Neuronal stem cell (in vitro differentiated cells): ENCODE results near the gene THAP12.
"Not testable (repeated sequence)": the region's sequence is repeated elsewhere in the genome, so short reads cannot be mapped to it uniquely, and the experiment has no call there.

Experiments
- DNase-seq: peaks from one replicate; pipeline ENCODE4 v3.0.0-alpha.2; 2013; ENCODE audit warnings: low spot score
- H2AFZ ChIP-seq: one replicate; pipeline ENCODE4 v1.6.1; 2013; ENCODE audit warnings: mild to moderate bottlenecking, low read length, inconsistent platforms
- H2AK5ac ChIP-seq: 2 replicates; pipeline ENCODE4 v1.6.1; 2013; ENCODE audit warnings: low read depth, mild to moderate bottlenecking, inconsistent platforms, low read length, moderate library complexity, mixed read lengths
- H2BK120ac ChIP-seq: 2 replicates; pipeline ENCODE4 v1.6.1; 2013; ENCODE audit warnings: low read depth, mild to moderate bottlenecking, inconsistent platforms, low read length, moderate library complexity, mixed read lengths
- H2BK12ac ChIP-seq: one replicate; pipeline ENCODE4 v1.6.1; 2013; ENCODE audit warnings: low read length, inconsistent platforms
- H2BK15ac ChIP-seq: 2 replicates; pipeline ENCODE4 v1.6.1; 2013; ENCODE audit warnings: mild to moderate bottlenecking, low read length, inconsistent platforms, mixed read lengths
- H2BK5ac ChIP-seq: one replicate; pipeline ENCODE4 v1.6.1; 2013; ENCODE audit warnings: inconsistent platforms, mild to moderate bottlenecking, low read length, moderate library complexity
- H3K14ac ChIP-seq: one replicate; pipeline ENCODE4 v1.6.1; 2013; ENCODE audit warnings: low read length, inconsistent platforms
- H3K18ac ChIP-seq: 2 replicates; pipeline ENCODE4 v1.6.1; 2013; ENCODE audit warnings: low read length, inconsistent platforms
- H3K23ac ChIP-seq: 2 replicates; pipeline ENCODE4 v1.6.1; 2013; ENCODE audit warnings: low read depth, mild to moderate bottlenecking, mixed read lengths, low read length, inconsistent platforms; ENCODE audit not compliant: poor library complexity
- H3K27ac ChIP-seq: replicated peaks from 3 replicates; pipeline ENCODE4 v1.5.1; 2013; ENCODE audit warnings: low read length, inconsistent platforms
- H3K27me3 ChIP-seq, 3 experiments: 2 replicates each; pipeline ENCODE4 v1.6.1; 2013; ENCODE audit warnings: low read length in 3 of 3, mild to moderate bottlenecking in 2 of 3, inconsistent platforms in 1 of 3, low read depth in 1 of 3, mixed read lengths in 1 of 3, moderate library complexity in 1 of 3; ENCODE audit not compliant: control insufficient read depth in 3 of 3, insufficient read depth in 3 of 3
- H3K36me3 ChIP-seq, 2 donors: replicated peaks in 1 of 2; 2 replicates each; pipeline ENCODE4 v1.6.1; 2013; ENCODE audit warnings: low read length in 2 of 2; ENCODE audit not compliant: control insufficient read depth in 2 of 2, insufficient read depth in 2 of 2
- H3K4ac ChIP-seq: 2 replicates; pipeline ENCODE4 v1.6.1; 2013; ENCODE audit warnings: inconsistent platforms, mild to moderate bottlenecking, low read length, moderate library complexity
- H3K4me1 ChIP-seq, 2 donors: 1 replicate in 1 of 2; 2 replicates in 1 of 2; pipeline ENCODE4 v1.6.1; 2013; ENCODE audit warnings: low read length in 2 of 2, low read depth in 1 of 2; ENCODE audit not compliant: control insufficient read depth in 2 of 2, insufficient read depth in 1 of 2
- H3K4me2 ChIP-seq: one replicate; pipeline ENCODE4 v1.6.1; 2013; ENCODE audit warnings: mild to moderate bottlenecking, low read length, inconsistent platforms; ENCODE audit not compliant: insufficient read depth, poor library complexity, severe bottlenecking
- H3K4me3 ChIP-seq, 2 donors: 2 replicates each; pipeline ENCODE4 v1.5.1; 2013; ENCODE audit warnings: low read length in 2 of 2, mild to moderate bottlenecking in 2 of 2, inconsistent platforms in 1 of 2, moderate library complexity in 1 of 2
- H3K79me1 ChIP-seq: one replicate; pipeline ENCODE4 v1.6.1; 2013; ENCODE audit warnings: low read depth, mild to moderate bottlenecking, inconsistent platforms, low read length, moderate library complexity
- H3K9ac ChIP-seq: one replicate; pipeline ENCODE4 v1.6.1; 2013; ENCODE audit warnings: mild to moderate bottlenecking, low read depth, low read length, inconsistent platforms; ENCODE audit not compliant: poor library complexity
- H3K9me3 ChIP-seq, 2 donors: replicated peaks in 1 of 2; 2 replicates each; pipeline versions ENCODE3 to v1.6.1; 2013; ENCODE audit warnings: low read length in 2 of 2, mild to moderate bottlenecking in 2 of 2, inconsistent platforms in 1 of 2, low read depth in 1 of 2, mixed read lengths in 1 of 2, moderate library complexity in 1 of 2; ENCODE audit not compliant: control insufficient read depth in 2 of 2, insufficient read depth in 1 of 2
- H4K8ac ChIP-seq: one replicate; pipeline ENCODE4 v1.6.1; 2013; ENCODE audit warnings: low read depth, mild to moderate bottlenecking, inconsistent platforms, low read length, moderate library complexity
- H4K91ac ChIP-seq: one replicate; pipeline ENCODE4 v1.6.1; 2013; ENCODE audit warnings: low read length, low read depth, mild to moderate bottlenecking, inconsistent platforms; ENCODE audit not compliant: poor library complexity
- WGBS, 2 donors: extraction: QIAGEN DNeasy Blood & Tissue Kit; methylation state at CpG; one replicate each; pipeline ENCODE4 v1.1.7; 2013; ENCODE audit warnings: missing lambda C conversion rate in 2 of 2, mixed read lengths in 1 of 2; ENCODE audit not compliant: insufficient read length in 2 of 2, insufficient replicate concordance in 1 of 2; ENCODE audit errors: extremely low coverage in 2 of 2; 5-methylcytosine and 5-hydroxymethylcytosine counted together

Gene THAP12

GRCh38 chr11:76408171-76408965, 27.4 kb upstream of the THAP12 start:
- Histone ChIP-seq H3K4me2 (no peak overlapping the region), H2BK5ac (no peak overlapping the region), H3K9ac (no peak overlapping the region), H3K14ac (no peak overlapping the region), H3K4me3 (peak overlapping the region in 1 of 2 donors; percentile 10), H3K79me1 (no peaks in the 10 kb centered on the region), H3K4me1 (peaks cover 5 to 7% of the 10 kb centered on the region in 2 donors), H3K36me3 (no peaks in the 10 kb centered on the region), H3K23ac (no peak overlapping the region), H2BK12ac (no peak overlapping the region), H2BK15ac (no peak overlapping the region), H2BK120ac (no peak overlapping the region), H3K27ac (no peak overlapping the region), H3K4ac (no peak overlapping the region), H3K27me3 (no peaks in the 10 kb centered on the region), H4K8ac (no peak overlapping the region), H2AK5ac (no peak overlapping the region), H2AFZ (peak overlapping the region; percentile 80), H4K91ac (no peak overlapping the region), H3K9me3 (no peaks in the 10 kb centered on the region), H3K18ac (no peak overlapping the region)
- WGBS, 2 donors: no CpG with 5 or more reads among the region's 7 CpGs
- DNase-seq: no peak

- Histone ChIP-seq H2BK5ac (no peak overlapping the region), H3K4me3 (no peak overlapping the region), H3K4me1 (peaks cover 5 to 7% of the 10 kb centered on the region in 2 donors), H2AFZ (no peak overlapping the region), H3K79me1 (no peaks in the 10 kb centered on the region), H3K4me2 (no peak overlapping the region), H2BK12ac (no peak overlapping the region), H3K36me3 (no peaks in the 10 kb centered on the region), H3K9ac (no peak overlapping the region), H3K9me3 (no peaks in the 10 kb centered on the region), H2BK15ac (no peak overlapping the region), H4K8ac (no peak overlapping the region), H3K14ac (no peak overlapping the region), H3K27ac (no peak overlapping the region), H4K91ac (no peak overlapping the region), H3K4ac (no peak overlapping the region), H2AK5ac (no peak overlapping the region), H2BK120ac (no peak overlapping the region), H3K23ac (no peak overlapping the region), H3K18ac (no peak overlapping the region), H3K27me3 (no peaks in the 10 kb centered on the region)
- no peak for DNase-seq
- WGBS, 2 donors: no CpG with 5 or more reads among the region's 4 CpGs
Observed at GRCh38 chr11:76406359-76406758, 25.4 kb upstream of the THAP12 start.

GRCh38 chr11:76401484-76401883, 20.6 kb upstream of the THAP12 start:
- not testable (repeated sequence) for H3K9me3 ChIP-seq

GRCh38 chr11:76400967-76401366, 20.0 kb upstream of the THAP12 start:
- Histone ChIP-seq H3K4ac (no peak overlapping the region), H3K18ac (no peak overlapping the region), H3K4me3 (no peak overlapping the region), H3K23ac (no peak overlapping the region), H2AFZ (no peak overlapping the region), H3K27me3 (no peaks in the 10 kb centered on the region), H3K27ac (no peak overlapping the region), H3K14ac (no peak overlapping the region), H3K9me3 (no peaks in the 10 kb centered on the region), H3K4me1 (peaks cover 0 to 4% of the 10 kb centered on the region in 2 donors), H4K91ac (no peak overlapping the region), H4K8ac (no peak overlapping the region), H2BK15ac (no peak overlapping the region), H2BK5ac (no peak overlapping the region), H3K9ac (no peak overlapping the region), H3K36me3 (no peaks in the 10 kb centered on the region), H3K79me1 (no peaks in the 10 kb centered on the region), H3K4me2 (no peak overlapping the region), H2AK5ac (no peak overlapping the region), H2BK12ac (no peak overlapping the region), H2BK120ac (no peak overlapping the region)
- no peak for DNase-seq
- WGBS, 2 donors: no CpG with 5 or more reads among the region's 1 CpG

More at GRCh38 chr11:76401484-76401883, 20.6 kb upstream of the THAP12 start:
- H3K79me1 ChIP-seq, H3K4me3 ChIP-seq, H3K9ac ChIP-seq, H3K27me3 ChIP-seq, H2AK5ac ChIP-seq, H4K91ac ChIP-seq, H4K8ac ChIP-seq, H2BK120ac ChIP-seq, H3K4me2 ChIP-seq, H3K27ac ChIP-seq, H3K14ac ChIP-seq, DNase-seq, H2BK5ac ChIP-seq, H3K23ac ChIP-seq, H2BK12ac ChIP-seq, H3K36me3 ChIP-seq, H3K4me1 ChIP-seq, H2AFZ ChIP-seq, H3K18ac ChIP-seq, H3K4ac ChIP-seq, H2BK15ac ChIP-seq: not testable (repeated sequence)
- no CpG with 5 or more reads among the region's 8 CpGs for WGBS, 2 donors
